MM.1S (cell line): ENCODE results near the gene KCMF1.
"Not testable (repeated sequence)": the region's sequence is repeated elsewhere in the genome, so short reads cannot be mapped to it uniquely, and the experiment has no call there.

ENCODE experiments used
- DNase-seq: peaks from one replicate; pipeline ENCODE4 v3.0.0-alpha.2; 2015
- H2AFZ ChIP-seq: fragments of 300-600 bp; sonication (generic); 2 replicates; pipeline ENCODE4 v1.6.0; 2016; ENCODE audit warnings: antibody characterized with exemption, low read length
- H3F3A ChIP-seq: fragments of 300-600 bp; sonication (generic); 2 replicates; pipeline ENCODE4 v1.6.1; 2016; ENCODE audit warnings: mild to moderate bottlenecking, antibody characterized with exemption, low read length, moderate library complexity, mixed read lengths; ENCODE audit not compliant: insufficient read depth
- H3K27ac ChIP-seq: fragments of 300-600 bp; sonication (generic); 2 replicates; pipeline ENCODE4 v1.5.1; 2016; ENCODE audit warnings: mild to moderate bottlenecking, low read length
- H3K27me3 ChIP-seq: fragments of 300-600 bp; sonication (generic); replicated peaks from 2 replicates; pipeline ENCODE4 v1.6.0; 2016; ENCODE audit warnings: low read length; ENCODE audit not compliant: insufficient read depth
- H3K36me3 ChIP-seq: fragments of 300-600 bp; sonication (generic); replicated peaks from 2 replicates; pipeline ENCODE4 v1.6.1; 2016; ENCODE audit warnings: mild to moderate bottlenecking, low read length, mixed read lengths; ENCODE audit not compliant: insufficient read depth
- H3K4me1 ChIP-seq: fragments of 300-600 bp; sonication (generic); 2 replicates; pipeline ENCODE4 v1.6.1; 2016; ENCODE audit warnings: low read length, mixed read lengths
- H3K4me2 ChIP-seq: fragments of 300-600 bp; sonication (generic); 2 replicates; pipeline ENCODE4 v1.6.0; 2016; ENCODE audit warnings: low read depth, low read length
- H3K4me3 ChIP-seq: fragments of 300-600 bp; sonication (generic); 2 replicates; pipeline ENCODE4 v1.5.1; 2016; ENCODE audit warnings: low read length, mixed read lengths
- H3K79me2 ChIP-seq: fragments of 300-600 bp; sonication (generic); 2 replicates; pipeline ENCODE4 v1.6.1; 2016; ENCODE audit warnings: mixed run types, low read length, mixed read lengths
- H3K9ac ChIP-seq: fragments of 300-600 bp; sonication (generic); 2 replicates; pipeline ENCODE4 v1.6.1; 2016; ENCODE audit warnings: low read length, mixed read lengths
- H3K9me2 ChIP-seq: fragments of 300-600 bp; sonication (generic); replicated peaks from 2 replicates; pipeline ENCODE4 v1.6.1; 2016; ENCODE audit warnings: mild to moderate bottlenecking, low read length, mixed read lengths; ENCODE audit not compliant: insufficient read depth
- H3K9me3 ChIP-seq: fragments of 300-600 bp; sonication (generic); replicated peaks from 2 replicates; pipeline ENCODE4 v1.6.1; 2016; ENCODE audit warnings: mild to moderate bottlenecking, low read length, mixed read lengths; ENCODE audit not compliant: insufficient read depth
- H4K20me1 ChIP-seq: fragments of 300-600 bp; sonication (generic); 2 replicates; pipeline ENCODE4 v1.6.1; 2016; ENCODE audit warnings: mild to moderate bottlenecking, low read length, moderate library complexity, mixed read lengths; ENCODE audit not compliant: insufficient read depth
- CTCF ChIP-seq: fragments of 300-600 bp; sonication (generic); IDR thresholded peaks from 2 replicates; pipeline ENCODE4 v1.5.1; 2016; ENCODE audit warnings: antibody characterized with exemption, low read length, mixed read lengths
- EZH2 ChIP-seq: fragments of 300-600 bp; sonication (generic); optimal IDR thresholded peaks from 2 replicates; pipeline ENCODE3; 2017; ENCODE audit warnings: low read depth, mild to moderate bottlenecking, antibody characterized with exemption, low read length, mixed read lengths
- EZH2phosphoT487 ChIP-seq: fragments of 300-600 bp; sonication (generic); IDR thresholded peaks from 2 replicates; pipeline ENCODE4 v1.6.1; 2018; ENCODE audit warnings: antibody characterized with exemption, low read length

KCMF1 gene

DNA sequence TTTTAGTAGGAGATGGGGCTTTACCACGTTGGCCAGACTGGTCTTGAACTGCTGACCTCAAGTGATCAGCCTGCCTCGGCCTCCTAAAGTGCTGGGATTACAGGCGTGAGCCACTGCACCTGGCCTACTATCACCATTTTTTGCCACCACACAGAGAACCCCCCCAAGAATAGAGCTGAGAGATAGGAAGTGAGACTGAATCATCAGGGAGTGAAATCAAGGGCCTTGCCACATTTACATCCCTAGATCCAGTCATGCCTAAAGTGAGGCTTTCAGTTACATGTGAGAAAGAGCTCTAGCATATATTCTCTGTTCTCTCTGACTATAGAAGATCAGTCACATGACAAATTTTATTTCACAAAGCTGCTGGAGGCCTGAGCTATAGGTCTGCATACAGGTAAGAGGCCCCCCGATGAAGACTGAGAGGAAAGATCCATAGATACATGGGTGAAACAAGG lies 28.0 kb upstream of the KCMF1 start:
- no peaks in the 10 kb centered on the region for H3K36me3 ChIP-seq
- no peak overlapping the region for H3K4me3 ChIP-seq
- peaks cover 32% of the 10 kb centered on the region for H3K4me1 ChIP-seq
- DNase-seq: peak; percentile 22
- no peak overlapping the region for H2AFZ ChIP-seq
- TF ChIP-seq EZH2: no peak
- no peak for TF ChIP-seq CTCF
- TF ChIP-seq EZH2phosphoT487: no peak
- H3F3A ChIP-seq: peaks cover 31% of the 10 kb centered on the region
- H3K27ac ChIP-seq: peak overlapping the region; percentile 39; the same call in 1 of the 2 replicates
- no peak overlapping the region for H3K9ac ChIP-seq
- H4K20me1 ChIP-seq: no peaks in the 10 kb centered on the region
- H3K9me3 ChIP-seq: no peaks in the 10 kb centered on the region
- H3K27me3 ChIP-seq: no peaks in the 10 kb centered on the region
- no peaks in the 10 kb centered on the region for H3K9me2 ChIP-seq
- no peaks in the 10 kb centered on the region for H3K79me2 ChIP-seq
- no peak overlapping the region for H3K4me2 ChIP-seq

DNA sequence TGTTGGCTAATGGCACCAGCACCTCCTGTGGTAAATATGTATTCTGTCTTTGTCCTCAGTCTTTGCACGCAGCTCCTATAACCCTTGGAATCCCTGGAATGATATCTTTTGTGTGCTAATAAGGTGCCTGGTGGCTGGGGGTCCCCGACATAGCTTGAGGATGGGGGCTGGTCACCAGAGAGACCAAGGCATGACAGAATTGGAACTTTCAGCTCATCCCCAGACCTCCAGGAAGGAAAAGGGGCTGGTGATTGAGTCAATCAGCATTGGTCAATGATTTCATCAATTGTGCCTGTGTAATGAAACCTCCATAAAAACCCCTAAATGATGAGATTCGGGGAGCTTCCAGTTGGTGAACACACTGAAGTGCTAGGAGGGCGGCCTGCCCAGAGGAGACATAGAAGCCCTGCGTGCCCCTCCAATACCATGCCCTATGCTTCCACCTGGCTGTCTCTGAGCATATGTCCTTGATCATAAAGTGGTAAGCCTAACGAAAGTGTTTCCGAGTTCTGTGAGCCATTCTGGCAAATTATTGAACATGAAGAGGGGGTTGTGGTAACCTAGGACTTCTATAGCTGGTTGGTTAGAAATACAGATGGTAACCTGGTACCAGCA lies 26.6 kb upstream of the KCMF1 start:
- Histone ChIP-seq H3K79me2 (no peaks in the 10 kb centered on the region), H3K9me3 (no peaks in the 10 kb centered on the region), H3K9ac (no peak overlapping the region), H3K27me3 (no peaks in the 10 kb centered on the region), H3K4me2 (no peak overlapping the region), H3K4me3 (no peak overlapping the region), H3K9me2 (no peaks in the 10 kb centered on the region), H3K4me1 (peaks cover 26% of the 10 kb centered on the region), H4K20me1 (no peaks in the 10 kb centered on the region), H3K27ac (no peak overlapping the region), H2AFZ (no peak overlapping the region), H3F3A (peaks cover 17% of the 10 kb centered on the region), H3K36me3 (no peaks in the 10 kb centered on the region)
- no peak for DNase-seq
- TF ChIP-seq EZH2phosphoT487 (no peak), CTCF (no peak), EZH2 (no peak)

DNA sequence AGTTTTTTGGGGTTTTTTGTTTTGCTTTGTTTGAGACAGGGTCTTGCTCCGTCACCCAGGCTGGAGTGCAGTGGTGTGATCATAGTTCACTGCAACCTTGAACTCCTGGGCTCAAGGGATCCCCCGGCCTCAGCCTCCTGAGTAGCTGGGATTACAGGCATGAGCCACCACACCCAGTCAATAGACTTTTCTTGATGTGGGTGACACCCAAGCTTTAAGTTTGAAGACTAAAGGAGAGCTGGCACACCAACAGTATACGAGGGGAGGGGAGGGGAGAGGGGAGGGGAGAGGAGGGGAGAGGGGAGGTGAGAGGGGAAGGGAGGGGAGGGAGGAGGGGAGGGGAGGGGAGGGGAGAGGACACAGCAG lies 25.1 kb upstream of the KCMF1 start:
- not testable (repeated sequence) for H3K4me2 ChIP-seq, H2AFZ ChIP-seq, DNase-seq, H3K9ac ChIP-seq, H3K4me3 ChIP-seq, H3K9me2 ChIP-seq, H3K27ac ChIP-seq, H3F3A ChIP-seq, H3K36me3 ChIP-seq, H3K9me3 ChIP-seq, H3K27me3 ChIP-seq, H4K20me1 ChIP-seq, H3K79me2 ChIP-seq
- H3K4me1 ChIP-seq: peaks cover 19% of the 10 kb centered on the region

GRCh38 chr2:84946204-84947009 lies 24.6 kb upstream of the KCMF1 start:
- TF ChIP-seq CTCF (no peak), EZH2 (no peak), EZH2phosphoT487 (no peak)
- Histone ChIP-seq H3K9ac (no peak overlapping the region), H3K9me3 (no peaks in the 10 kb centered on the region), H3K4me1 (peaks cover 14% of the 10 kb centered on the region), H2AFZ (no peak overlapping the region), H3K79me2 (no peaks in the 10 kb centered on the region), H3K4me2 (no peak overlapping the region), H3K27ac (no peak overlapping the region), H3K9me2 (no peaks in the 10 kb centered on the region), H3F3A (peaks cover 3% of the 10 kb centered on the region; the same call in 1 of the 2 replicates), H3K4me3 (no peak overlapping the region), H3K27me3 (no peaks in the 10 kb centered on the region), H3K36me3 (no peaks in the 10 kb centered on the region), H4K20me1 (no peaks in the 10 kb centered on the region)
- no peak for DNase-seq
